GM06990 (cell line): ENCODE measurements around the gene MGP.

Experiments used
- DNase-seq: peaks from one replicate; pipeline ENCODE4 v3.0.0-alpha.2; 2011; ENCODE audit not compliant: insufficient read length; ENCODE audit errors: extremely low read depth
- H3K27me3 ChIP-seq: replicated peaks from 2 replicates; pipeline ENCODE4 v1.6.0; 2011; ENCODE audit warnings: low read length; ENCODE audit not compliant: control insufficient read depth, insufficient read depth
- H3K36me3 ChIP-seq: 2 replicates; pipeline ENCODE4 v1.5.1; 2011; ENCODE audit warnings: low read length; ENCODE audit not compliant: control insufficient read depth, insufficient read depth
- H3K4me3 ChIP-seq: replicated peaks from 2 replicates; pipeline ENCODE4 v1.5.1; 2011; ENCODE audit warnings: low read depth, mild to moderate bottlenecking, control low read depth, low read length
- TF ChIP-seq, protein P1 (sequence below): IDR thresholded peaks from 2 replicates; pipeline ENCODE4 v1.5.1; 2011; ENCODE audit warnings: low read length, control low read depth, mild to moderate bottlenecking, inconsistent platforms; ENCODE audit not compliant: insufficient read depth, poor library complexity, severe bottlenecking

MGP gene

DNA sequence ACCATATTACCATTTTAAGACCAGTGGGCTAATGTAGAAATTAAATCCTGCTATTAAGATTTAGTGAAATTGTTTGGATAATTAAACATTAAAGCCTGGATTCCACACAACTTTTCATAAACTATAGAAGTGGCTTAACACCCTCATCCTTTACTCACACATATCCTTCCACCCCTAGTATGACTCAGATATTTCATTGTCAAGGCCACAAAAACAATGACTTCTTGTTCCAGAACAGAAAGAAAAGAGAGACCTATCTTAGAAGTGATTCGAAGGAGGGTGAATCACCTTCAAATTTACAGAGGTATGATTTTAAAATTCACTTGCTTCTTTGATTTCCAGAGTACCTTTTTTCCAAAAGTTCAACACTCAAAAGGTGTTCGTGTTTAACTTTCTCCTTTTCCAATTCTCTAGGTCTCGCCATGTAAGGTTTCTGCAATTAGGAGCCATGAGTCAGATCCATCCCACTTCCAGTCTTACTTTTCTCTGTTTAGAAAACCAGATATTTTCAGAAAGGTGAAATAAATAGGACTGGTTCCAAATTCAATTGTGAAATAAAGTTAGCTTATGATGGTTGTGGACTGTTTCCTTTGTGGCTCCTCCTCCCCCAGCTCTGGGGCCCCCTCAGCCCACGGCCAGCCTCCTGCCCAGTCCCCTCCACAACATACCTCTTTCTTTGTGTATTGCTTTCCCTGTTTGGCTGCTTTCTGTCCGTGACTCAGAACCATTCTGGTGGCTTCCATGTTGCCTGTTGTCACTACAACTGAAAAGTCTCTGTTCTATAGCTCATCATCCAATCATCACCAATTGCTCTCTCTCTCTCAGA is 24.6 kb upstream of the MGP start:
- DNase-seq: no peak
- Histone ChIP-seq H3K27me3 (no peaks in the 10 kb centered on the region), H3K4me3 (no peak overlapping the region), H3K36me3 (peaks cover 8% of the 10 kb centered on the region)
- TF ChIP-seq, protein P1, sequence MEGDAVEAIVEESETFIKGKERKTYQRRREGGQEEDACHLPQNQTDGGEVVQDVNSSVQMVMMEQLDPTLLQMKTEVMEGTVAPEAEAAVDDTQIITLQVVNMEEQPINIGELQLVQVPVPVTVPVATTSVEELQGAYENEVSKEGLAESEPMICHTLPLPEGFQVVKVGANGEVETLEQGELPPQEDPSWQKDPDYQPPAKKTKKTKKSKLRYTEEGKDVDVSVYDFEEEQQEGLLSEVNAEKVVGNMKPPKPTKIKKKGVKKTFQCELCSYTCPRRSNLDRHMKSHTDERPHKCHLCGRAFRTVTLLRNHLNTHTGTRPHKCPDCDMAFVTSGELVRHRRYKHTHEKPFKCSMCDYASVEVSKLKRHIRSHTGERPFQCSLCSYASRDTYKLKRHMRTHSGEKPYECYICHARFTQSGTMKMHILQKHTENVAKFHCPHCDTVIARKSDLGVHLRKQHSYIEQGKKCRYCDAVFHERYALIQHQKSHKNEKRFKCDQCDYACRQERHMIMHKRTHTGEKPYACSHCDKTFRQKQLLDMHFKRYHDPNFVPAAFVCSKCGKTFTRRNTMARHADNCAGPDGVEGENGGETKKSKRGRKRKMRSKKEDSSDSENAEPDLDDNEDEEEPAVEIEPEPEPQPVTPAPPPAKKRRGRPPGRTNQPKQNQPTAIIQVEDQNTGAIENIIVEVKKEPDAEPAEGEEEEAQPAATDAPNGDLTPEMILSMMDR: no peak

GRCh38 chr12:14907953-14908352 is 22.3 kb upstream of the MGP start:
- TF ChIP-seq, protein P1: no peak
- no peak for DNase-seq
- Histone ChIP-seq H3K4me3 (no peak overlapping the region), H3K27me3 (no peaks in the 10 kb centered on the region), H3K36me3 (no peaks in the 10 kb centered on the region)

GRCh38 chr12:14906114-14906513 is 20.5 kb upstream of the MGP start:
- no peak overlapping the region for H3K4me3 ChIP-seq
- H3K36me3 ChIP-seq: no peaks in the 10 kb centered on the region
- TF ChIP-seq, protein P1: no peak
- no peaks in the 10 kb centered on the region for H3K27me3 ChIP-seq
- no peak for DNase-seq

GRCh38 chr12:14905269-14906004 is 19.8 kb upstream of the MGP start:
- no peak overlapping the region for H3K4me3 ChIP-seq
- H3K27me3 ChIP-seq: no peaks in the 10 kb centered on the region
- DNase-seq: no peak
- TF ChIP-seq, protein P1: no peak
- H3K36me3 ChIP-seq: no peaks in the 10 kb centered on the region

DNA sequence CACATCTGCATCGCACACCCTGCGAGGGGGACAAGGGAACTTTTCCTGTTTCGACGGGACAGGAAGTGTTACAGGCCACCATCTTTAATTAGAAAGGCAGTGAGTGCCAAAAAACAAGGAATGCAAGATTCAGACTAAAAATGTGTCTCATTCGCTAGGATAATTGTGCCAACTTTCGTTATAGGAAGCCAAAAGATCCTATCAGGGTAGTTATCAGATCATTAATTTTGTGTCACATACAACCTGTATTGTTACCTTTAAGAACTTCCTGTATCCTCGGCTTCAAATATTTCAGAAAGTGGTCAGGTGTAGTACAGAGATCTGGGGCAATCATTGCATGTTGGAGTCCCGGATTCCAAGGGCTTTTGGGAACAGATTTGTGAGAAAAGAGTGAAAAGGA is 19.2 kb upstream of the MGP start:
- TF ChIP-seq, protein P1: no peak
- DNase-seq: no peak

More for the DNA sequence above, 19.2 kb upstream of the MGP start:
- H3K4me3 ChIP-seq: no peak overlapping the region
- no peaks in the 10 kb centered on the region for H3K36me3 ChIP-seq
- H3K27me3 ChIP-seq: no peaks in the 10 kb centered on the region
